ENCODE data around the gene SRM.
A peak's percentile ranks its signal among the peaks of the same experiment; 100 is the strongest.
"Not testable (repeated sequence)": the region's sequence is repeated elsewhere in the genome, so short reads cannot be mapped to it uniquely, and the experiment has no call there.

SRM gene

DNA sequence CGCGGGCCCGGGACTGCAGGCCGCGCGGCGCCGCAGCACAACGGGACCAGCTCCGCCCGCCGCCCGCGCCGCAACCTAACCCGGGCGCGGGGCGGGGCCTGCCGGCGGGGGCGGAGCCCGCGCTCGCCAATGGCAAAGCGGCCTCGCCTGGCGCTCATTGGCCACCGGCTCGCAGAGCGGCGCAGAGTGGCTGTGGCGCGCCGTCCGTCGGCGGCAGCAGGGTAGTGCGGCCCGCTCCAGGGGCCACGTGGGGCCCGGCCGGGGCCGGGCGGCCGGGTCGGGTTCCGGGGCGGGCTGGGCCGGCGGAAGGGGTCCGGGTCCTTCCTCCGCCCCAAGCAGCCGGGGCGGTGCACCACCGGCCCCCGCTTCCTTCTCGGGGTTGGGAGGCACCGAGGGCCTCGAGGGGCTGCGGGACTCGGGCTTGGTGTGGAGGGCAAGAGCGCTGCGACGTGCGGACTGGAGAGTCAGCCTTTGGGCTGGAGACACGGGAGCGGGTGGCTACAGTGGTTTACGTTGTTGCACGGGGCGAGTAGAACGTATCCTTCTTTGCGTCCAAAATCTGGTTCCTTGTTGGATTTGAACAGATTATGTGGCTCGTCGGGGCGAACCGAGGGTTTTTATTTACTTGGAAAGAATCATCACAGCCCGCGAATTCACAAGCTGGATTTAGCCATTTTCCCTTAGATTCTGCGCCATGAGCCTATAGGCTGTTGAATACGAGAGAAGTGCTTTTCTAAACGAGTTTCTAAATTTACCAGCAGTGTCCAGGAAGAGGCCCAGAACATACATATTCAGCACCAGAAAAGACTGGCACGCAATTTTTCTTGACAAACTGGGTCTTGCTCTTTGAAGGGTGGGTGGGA, at the start of gene SRM:
SRM (minus strand) TSS at position 51 of the 863 bp plus-strand sequence. CDS start 75 bp downstream, outside the sequence.
- DNase-seq (ENCODE audit: low read depth in 1 of 2, low spot score in 1 of 2): peak; percentile 80 to 89

DNA sequence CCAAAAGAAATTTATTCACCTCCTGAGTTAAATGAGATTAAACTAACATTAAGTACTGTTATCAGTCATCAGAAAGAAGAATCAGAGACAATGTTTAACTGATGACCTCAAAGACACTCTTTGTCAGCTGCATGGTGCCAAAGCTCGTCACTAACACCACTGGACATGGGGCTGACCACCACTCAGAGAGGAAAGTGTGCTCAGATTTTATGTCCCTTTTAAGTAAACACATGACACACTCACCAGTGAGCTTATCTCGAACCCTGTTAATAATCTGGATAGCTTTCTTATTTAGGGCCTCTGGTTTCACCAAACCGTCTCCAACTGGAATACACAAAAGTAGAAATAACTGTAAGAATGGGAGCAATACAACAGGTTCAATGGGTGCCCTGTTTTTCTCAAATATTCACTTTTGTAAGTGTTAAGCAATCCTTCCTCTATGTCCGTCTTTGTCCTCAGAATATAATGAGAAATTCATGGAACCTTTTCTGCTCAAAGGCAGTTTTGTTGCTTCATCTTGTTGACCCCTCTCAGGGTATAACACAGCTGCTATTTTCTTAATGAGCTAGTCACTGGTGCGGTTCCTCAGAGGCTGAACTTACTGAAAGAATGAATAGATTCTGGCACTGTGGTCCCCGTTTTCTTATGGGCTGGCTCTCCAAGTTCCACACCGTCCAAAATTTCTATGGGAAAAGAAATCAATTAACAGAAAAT, 49.4 kb upstream of the SRM start:
- no peak for DNase-seq (ENCODE audit: low read depth in 1 of 2, low spot score in 1 of 2)

DNA sequence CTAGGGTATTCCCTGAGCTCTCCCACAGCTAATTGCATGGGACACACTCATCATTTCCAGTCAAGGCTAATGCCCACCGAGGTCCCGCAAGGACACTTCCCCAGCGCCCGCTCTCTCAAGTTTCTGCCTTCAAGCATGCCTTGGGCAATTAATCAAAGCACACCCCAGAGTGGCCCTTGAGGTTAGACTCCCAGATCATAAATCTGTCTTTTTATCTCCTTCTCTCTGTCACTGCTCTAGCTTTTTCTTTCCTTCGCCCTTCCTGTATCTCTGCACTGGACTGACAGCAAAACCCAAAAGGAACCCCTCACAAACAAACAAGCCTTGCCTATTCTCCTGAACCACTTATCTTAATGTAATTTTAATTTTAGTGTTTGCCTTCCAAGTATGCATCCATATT, 47.8 kb upstream of the SRM start:
- DNase-seq (ENCODE audit: low read depth in 1 of 2, low spot score in 1 of 2): no peak

DNA sequence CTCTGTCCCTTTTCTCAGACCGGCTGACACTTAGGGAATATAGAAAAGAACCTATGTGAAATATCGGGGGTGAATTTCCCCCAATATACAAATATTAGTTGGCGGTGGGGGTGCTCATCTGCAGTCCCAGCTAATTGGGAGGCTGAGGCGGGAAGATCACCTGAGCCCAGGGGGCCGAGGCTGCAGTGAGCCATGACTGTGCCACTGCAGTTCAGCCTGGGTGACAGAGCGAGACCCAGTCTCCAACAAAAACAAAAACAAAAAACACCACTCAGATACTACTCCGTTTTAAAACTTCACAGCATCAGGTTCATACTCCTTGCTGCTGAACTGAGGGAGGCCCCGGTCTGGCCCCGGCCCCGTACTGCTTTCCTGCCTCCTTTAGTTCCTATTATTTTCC, 45.8 kb upstream of the SRM start:
- DNase-seq (ENCODE audit: low read depth in 1 of 2, low spot score in 1 of 2): no peak

DNA sequence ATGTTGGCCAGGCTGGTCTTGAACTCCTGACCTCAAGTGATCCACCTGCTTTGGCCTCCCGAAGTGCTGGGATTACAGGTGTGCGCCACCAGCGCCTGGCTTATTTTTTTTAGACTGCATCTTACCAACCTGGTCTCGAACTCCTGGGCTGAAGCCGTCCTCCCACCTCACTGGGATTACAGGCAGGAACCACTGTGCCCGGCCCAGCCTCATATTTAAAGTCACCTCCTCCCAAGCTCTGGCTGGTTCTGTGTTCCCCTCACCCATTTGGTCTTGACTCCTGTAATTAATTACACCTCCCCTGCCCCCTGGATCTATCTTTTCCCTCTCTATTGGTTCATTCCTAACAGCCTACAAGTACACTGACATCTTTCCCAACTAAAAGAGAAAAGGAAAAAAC, 41.5 kb upstream of the SRM start:
- no peak for DNase-seq (ENCODE audit: low read depth in 1 of 2, low spot score in 1 of 2)

DNA sequence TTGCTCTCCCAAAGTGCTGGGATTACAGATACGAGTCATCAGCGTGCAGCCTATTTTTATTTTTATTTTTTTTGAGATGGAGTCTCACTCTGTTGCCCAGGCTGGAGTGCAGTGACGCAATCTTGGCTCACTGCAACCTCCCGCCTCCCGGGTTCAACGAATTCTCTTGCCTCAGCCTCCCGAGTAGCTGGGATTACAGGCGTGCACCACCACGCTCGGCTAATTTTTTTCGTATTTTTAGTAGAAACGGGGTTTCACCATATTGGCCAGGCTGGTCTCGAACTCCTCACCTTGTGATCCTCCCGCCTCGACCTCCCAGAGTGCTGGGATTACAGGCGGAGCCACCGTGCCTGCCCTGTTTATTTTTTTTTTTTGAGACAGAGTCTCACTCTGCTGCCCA, 41.0 kb upstream of the SRM start:
- DNase-seq (ENCODE audit: low read depth in 1 of 2, low spot score in 1 of 2): not testable (repeated sequence)

DNA sequence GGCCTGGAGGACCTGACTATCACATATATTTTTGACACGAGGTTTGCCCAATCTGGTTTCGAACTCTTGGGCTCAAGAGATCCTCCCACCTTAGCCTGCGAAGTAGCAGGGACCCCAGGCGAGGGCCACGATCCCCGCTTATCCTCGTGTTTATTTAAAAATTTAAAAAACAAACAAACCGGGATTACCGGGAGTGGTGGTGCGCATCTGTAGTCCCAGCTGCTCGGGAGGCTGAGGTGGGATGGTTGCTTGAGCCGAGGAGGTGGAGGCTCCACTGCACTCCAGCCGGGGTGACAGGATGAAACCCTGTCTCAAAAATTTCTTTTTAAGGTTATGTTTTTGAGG, 40.3 kb upstream of the SRM start:
- no peak for DNase-seq (ENCODE audit: low read depth in 1 of 2, low spot score in 1 of 2)

DNA sequence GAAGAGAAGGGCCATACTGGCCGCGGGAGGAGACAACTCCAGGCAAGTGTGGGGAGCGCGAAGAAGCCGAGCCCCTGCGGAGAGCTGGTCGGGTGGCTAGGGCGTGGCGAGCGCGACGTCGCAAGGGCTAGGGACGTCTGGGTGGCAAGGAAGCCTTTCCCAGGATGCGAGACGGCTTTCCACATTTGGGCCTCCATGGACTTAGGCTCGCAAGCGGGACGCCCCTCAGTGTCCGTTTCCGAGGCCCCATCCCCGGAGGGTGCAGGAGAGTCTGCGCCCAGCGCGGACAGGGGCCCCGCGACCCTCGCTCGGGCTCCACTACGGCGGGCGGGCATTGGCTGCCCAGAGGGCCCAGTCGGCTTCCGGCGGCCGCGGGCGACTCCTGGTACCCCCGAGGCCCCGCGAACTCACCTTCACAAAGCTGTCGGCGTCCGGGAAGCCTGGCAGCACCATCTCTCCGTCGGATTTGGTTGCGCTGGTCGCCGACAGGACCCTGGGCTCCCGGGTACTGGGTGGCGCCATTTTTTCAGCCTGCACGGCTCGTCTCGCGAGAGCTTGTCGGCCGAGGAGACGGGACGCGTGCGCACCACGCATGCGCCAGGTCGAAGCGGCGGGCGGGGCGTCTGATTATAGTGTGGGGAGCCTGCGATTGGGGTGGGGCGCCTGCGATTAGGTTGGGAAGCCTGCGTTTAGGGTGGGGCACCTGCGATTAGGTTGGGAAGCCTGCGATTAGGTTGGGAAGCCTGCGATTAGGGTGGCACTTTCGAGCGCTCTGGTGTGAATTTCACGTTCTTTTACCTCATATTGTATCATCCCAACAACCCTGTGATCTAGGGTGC, 39.7 kb upstream of the SRM start, which contains the start of gene EXOSC10:
EXOSC10 (minus strand) TSS at position 560 of the 839 bp plus-strand sequence; CDS start at position 522, 38 bp downstream.
- peak; percentile 89 to 93 for DNase-seq (ENCODE audit: low read depth in 1 of 2, low spot score in 1 of 2)

DNA sequence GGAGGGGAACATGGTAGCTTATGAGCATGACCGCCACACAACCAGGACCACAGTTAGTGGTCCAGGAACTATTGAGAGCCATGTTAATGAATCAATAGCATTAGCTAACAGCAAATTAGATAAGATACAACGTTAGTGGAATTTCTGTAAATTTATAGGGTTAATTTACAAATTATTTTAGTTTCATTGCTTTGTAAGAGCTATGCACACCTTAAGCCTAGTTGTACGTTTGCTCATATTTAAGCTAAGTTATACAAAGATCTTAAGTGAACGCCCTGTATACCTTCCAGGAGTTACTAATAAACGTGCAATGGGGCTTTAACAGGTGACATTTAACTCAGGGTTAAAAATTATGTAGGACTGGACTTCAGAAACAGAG, 39.1 kb upstream of the SRM start:
- no peak for DNase-seq (ENCODE audit: low read depth in 1 of 2, low spot score in 1 of 2)

DNA sequence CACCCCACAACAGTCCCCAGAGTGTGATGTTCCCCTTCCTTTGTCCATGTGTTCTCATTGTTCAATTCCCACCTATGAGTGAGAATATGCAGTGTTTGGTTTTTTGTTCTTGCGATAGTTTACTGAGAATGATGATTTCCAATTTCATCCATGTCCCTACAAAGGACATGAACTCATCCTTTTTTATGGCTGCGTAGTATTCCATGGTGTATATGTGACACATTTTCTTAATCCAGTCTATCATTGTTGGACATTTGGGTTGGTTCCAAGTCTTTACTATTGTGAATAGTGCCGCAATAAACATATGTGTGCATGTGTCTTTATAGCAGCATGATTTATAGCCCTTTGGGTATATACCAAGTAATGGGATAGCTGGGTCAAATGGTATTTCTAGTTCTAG, 24.0 kb upstream of the SRM start:
- not testable (repeated sequence) for DNase-seq (ENCODE audit: low read depth in 1 of 2, low spot score in 1 of 2)

DNA sequence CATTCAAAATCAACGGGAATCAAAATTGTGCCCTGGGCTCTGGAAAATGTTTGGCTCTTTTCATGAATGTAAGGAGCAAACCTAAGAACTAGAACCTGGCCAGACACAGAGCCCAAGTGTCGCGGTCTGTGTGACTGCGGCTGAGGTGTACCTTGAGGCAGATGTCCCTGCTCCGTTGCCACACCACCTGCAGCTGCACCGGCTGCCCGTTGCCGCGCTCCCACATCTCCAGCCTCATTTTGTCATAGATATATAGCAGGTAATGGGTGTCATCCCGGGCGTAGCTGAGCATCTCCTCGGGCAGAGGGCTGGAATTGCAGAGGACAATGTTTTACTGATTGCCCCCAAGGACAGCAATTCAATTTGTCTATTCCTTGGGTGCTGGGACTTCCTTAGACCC, 21.1 kb upstream of the SRM start:
- no peak for DNase-seq (ENCODE audit: low read depth in 1 of 2, low spot score in 1 of 2)

DNA sequence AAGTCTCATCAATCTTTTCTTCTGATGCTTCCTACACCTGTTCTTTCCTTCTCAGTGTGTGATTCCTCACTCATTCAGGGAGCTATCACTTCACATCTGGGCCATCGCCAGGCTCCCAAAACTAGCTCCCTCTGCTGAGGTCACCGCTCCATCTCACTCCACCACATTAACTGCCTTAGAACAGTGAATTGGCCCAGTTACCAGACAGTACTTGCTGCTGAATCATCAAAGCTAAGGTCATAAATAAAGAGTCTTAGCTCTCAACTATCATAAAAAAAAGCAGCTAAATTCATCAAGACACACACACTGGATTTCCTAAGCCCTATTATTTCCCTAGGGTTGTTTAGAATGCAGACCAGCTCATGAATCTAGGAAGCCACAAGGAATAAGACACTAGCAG, 18.8 kb upstream of the SRM start:
- DNase-seq (ENCODE audit: low read depth in 1 of 2, low spot score in 1 of 2): no peak

DNA sequence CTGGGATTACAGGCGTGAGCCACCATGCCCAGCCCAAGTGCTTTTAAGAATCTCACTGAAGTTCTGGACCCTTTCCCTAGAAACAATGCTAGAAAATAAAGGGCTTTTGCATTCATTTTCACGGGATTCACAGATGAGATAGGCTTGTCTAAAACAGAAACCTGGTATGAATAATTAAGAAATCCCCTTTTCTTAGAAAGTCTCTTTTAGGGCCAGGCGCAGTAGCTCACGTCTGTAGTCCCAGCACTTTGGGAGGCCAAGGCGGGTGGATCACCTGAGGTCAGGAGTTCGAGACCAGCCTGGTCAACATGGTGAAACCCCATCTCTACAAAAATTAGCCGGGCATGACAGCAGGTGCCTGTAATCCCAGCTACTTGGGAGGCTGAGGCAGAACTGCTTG, 13.6 kb upstream of the SRM start:
- DNase-seq (ENCODE audit: low read depth in 1 of 2, low spot score in 1 of 2): not testable (repeated sequence)

DNA sequence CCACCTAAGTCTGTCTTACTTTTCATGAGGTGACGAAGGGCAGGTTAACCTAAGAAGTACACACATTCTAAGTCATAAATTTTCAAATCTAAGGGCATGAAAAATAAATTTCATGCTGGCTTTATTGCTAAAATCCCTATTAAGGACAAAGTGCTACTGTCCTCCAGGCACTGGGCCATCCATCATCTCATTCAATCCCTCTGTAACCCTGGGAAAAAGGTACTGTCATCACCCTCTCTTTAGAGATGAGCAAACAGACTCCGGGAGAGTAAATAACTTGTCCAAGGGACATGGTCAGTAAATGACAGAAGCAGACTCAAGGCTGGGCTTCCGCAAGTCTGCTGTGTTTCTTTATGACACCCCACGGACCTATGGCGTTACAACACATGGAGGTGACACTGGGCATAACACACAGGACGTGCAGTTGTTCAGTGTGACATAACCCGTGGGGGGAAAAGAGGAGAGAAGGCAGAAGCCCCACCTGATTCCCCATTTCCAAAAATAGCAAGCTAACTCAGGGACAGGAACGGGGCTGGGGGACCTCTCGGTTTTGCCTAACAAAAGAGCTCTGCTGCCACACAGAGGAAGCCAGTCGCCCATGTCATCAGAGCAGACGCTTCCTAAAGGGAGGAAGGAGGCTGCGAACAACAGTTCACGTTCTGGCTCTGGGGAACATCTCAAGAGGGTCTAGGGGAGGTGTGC, 12.5 kb upstream of the SRM start:
- no peak for DNase-seq (ENCODE audit: low read depth in 1 of 2, low spot score in 1 of 2)

DNA sequence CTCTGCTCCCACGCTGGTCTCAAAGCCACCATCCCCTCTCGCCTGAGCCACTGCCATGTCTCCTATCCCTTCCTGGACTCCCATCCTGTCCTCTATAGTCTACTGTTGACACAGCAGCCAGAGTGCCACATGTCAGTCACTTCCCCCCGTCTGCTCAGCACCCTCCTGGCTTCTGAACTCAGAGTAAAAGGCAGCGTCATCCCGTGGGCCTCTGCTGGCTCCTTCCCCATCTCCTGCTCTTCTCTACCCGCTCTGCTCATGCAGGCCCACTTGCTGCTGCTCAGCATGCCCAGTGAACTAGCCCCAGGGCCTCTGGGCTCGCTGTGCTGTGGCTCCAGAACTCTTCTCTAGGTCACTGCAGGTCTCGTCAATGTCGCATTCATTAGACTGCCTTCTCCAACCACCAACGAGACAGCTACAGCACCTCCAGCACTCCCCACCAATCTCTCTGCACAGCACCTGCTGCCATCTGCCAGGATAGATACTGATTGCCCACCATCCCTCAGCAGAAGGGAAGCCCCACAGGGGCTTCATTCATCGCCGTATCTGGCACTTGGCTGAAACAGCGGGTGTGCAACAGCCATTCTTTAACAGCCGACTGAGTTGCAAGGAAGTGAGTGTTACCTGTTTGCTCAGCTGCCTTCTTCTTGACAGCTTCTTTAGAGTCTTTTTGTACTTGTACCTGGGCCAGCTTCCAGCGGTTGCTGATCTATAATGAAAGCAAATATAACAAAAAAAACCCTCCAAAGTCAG, 11.8 kb upstream of the SRM start:
- no peak for DNase-seq (ENCODE audit: low read depth in 1 of 2, low spot score in 1 of 2)

DNA sequence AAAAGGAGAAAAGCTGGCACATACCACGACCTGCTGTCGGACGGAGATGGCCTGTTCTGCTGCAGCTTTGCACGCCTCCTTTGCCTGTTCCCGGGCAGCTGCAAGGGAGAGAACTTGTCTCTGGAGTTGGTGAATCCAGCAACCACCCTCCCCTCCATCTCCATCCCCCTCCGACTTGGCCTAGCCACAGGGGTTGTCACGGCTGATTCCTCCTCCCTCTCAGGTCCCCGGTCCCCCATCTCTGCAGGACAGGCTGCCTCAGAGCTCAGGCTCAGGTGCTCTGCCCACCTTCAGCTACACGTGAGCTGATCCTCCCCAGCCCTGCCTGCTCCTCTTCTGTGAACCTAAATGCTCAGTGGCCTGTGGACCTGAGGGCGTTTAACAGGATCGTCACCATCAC, 11.1 kb upstream of the SRM start:
- DNase-seq (ENCODE audit: low read depth in 1 of 2, low spot score in 1 of 2): no peak

DNA sequence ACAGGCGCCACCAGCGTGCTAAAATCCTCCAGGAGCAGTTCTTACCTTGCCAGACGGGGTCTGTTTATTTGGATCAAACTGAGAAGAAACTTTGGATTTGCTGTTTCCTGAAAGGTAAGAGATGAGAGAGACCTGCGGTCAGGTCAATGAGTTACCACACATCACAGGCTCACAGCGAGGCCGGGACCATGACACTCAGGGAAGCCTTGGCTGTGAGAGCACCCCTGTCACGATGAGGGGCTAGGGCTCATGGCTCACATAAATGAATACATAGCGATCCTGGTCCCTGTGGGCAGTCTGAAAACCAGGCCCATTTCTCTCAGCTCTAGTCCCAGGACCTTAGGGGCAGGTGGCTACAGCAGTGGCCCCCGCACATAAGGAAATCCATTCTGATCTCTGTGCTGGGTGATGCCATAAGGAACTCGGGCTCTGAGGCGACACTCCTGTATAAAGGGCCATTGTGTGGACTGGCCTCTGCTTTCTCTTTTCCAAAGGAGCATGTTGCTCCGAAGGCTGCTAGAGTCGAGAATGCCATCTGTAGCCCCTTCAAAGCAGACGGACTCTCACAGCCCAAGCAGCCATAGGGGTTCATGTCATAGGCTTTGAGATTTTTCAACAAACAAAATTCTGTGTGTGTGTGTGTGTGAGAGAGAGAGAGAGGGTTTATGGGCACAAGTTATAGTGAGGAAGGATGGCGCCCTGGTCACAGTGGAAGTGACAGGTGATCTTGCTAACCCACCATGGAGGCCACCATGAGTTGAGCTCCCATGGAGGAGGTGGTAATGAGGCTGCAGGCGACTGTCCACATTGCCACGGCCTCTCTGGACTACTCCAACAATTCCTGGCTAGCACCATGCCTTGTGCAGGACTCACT, 9.0 kb upstream of the SRM start:
- DNase-seq (ENCODE audit: low read depth in 1 of 2, low spot score in 1 of 2): no peak

DNA sequence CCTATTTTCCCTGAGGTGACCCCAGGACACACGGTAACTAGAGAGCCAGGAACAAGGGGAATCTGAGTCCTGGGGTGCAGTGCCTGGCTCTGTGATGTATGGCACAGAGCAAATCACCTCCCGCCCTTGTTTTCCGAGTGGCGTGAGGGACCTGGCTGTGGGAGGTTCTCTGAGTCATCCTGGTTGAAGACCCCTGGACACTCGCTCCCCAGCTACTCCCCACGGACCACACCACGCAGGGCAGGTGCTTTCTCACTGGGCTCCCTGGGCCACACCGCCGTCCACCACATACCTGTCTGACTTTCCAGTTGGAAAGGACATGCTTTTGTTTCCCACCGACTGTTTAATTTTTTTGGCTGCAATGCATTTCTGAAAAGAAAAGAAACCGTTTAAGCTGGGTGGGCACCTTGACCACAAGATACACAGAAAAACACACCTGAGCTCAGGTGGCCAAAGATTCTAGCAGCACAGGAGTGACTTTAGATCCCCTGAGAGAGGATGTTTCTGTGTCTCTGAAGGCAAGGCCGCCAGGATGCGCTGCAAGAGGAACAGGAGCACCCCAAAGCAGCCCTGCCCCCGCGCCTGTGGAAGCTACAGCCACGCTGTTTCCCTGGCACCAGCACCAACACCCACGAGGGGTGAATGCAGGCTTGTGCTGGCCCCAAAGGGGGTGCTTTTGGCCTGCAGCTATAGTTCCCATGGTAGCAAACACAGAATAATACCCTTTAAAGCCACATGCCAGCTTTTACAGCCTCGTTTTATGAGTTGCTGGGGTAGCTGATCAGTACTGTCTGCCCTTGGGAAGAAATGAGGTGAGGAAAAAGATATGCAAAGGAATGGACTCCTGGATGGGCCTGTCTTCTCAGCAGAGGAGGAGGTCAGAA, 8.1 kb upstream of the SRM start:
- no peak for DNase-seq (ENCODE audit: low read depth in 1 of 2, low spot score in 1 of 2)

All from activated T-helper 1 cell treated with anti-CD3 and anti-CD28 coated beads, Interleukin-2, amount 50 U/mL, for 16 hours (primary cell).